ENCODE measurements around the gene ODAD2.

The ODAD2 gene

GRCh38 chr10:27770181-27770580, 228.7 kb downstream of the ODAD2 start:
- no peak overlapping the region for H3K4me3 ChIP-seq (replicated peaks; ENCODE audit: insufficient read depth, low read length)
- DNase-seq (ENCODE audit: low read depth in 1 of 2, low spot score in 1 of 2) = no peak
- TF ChIP-seq POLR2AphosphoS5 (IDR thresholded peaks at IDR 0.05; ENCODE audit: low read depth) (no peak), GABPA (IDR thresholded peaks at IDR 0.05; ENCODE audit: low read depth) (no peak), REST (IDR thresholded peaks at IDR 0.05; ENCODE audit: insufficient replicate concordance, low read depth) (no peak), CTCF (IDR thresholded peaks at IDR 0.05; ENCODE audit: insufficient read depth, low read length) (no peak)
- H3K27me3 ChIP-seq (ENCODE audit: insufficient read depth, poor library complexity, severe bottlenecking) = peaks cover 2% of the 10 kb centered on the region
- H3K27ac ChIP-seq (replicated peaks) = no peak overlapping the region
